Measurements from ENCODE around the gene TEX264.

- TF ChIP-seq, protein P1, sequence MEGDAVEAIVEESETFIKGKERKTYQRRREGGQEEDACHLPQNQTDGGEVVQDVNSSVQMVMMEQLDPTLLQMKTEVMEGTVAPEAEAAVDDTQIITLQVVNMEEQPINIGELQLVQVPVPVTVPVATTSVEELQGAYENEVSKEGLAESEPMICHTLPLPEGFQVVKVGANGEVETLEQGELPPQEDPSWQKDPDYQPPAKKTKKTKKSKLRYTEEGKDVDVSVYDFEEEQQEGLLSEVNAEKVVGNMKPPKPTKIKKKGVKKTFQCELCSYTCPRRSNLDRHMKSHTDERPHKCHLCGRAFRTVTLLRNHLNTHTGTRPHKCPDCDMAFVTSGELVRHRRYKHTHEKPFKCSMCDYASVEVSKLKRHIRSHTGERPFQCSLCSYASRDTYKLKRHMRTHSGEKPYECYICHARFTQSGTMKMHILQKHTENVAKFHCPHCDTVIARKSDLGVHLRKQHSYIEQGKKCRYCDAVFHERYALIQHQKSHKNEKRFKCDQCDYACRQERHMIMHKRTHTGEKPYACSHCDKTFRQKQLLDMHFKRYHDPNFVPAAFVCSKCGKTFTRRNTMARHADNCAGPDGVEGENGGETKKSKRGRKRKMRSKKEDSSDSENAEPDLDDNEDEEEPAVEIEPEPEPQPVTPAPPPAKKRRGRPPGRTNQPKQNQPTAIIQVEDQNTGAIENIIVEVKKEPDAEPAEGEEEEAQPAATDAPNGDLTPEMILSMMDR (IDR thresholded peaks at IDR 0.05), result no peak
- TF ChIP-seq EZH2 (IDR thresholded peaks at IDR 0.05) (no peak), EZH2phosphoT487 (IDR thresholded peaks at IDR 0.05) (no peak)
These were observed 10.4 kb downstream of the TEX264 start for GRCh38 chr3:51681453-51681852.

Measured in neural progenitor cell (in vitro differentiated cells).